ENCODE results near the gene DEDD.
A peak's percentile ranks its signal among the peaks of the same experiment; 100 is the strongest.

The DEDD gene
- 13.0 to 30.9 (median 23.5) reads per million in 18 experiments for total RNA-seq

DNA sequence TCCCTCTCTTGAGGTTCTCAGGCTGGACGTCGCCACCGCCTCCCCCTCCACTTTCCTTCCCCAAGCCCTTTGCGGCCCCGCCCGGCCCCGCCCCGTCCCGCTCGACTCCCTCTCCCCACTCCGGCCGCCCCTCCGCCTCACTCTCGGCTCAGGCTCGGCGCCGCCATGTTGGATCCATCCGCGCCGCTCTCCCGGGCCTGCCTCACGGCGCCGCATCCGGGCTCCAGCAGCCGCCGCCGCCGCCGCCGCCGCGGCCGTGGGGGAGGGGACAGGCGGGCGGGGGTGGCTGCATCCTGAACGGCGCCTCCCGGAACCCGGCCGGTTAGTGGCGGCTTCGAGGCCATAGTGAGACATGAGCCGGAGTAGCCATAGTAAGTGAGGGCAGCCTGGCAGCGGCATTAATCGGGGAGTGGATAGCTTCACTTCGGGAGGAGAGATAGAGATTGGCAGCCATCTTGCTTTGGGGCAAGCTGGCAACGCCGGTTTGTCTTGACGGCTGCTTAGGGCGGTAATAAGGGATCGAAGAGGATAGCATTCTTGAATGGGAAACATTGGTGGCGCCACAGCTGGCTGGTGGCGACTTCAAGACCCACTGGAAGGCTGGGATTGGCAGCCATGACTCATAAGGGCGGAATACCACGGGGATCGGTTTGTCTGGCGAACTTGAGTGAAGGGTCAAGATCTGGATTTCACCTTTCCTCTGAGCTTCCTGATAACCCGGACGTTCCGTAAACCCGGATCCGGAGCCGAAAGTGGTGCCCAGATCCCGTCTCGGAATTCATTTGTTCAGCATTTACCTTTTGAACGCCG is at the start of gene DEDD:
Gene DEDD (minus strand): TSS at position 258 of the 810 bp plus-strand sequence. CDS start 8,205 bp downstream, outside the sequence.
- DNase-seq = peak; percentile 96

DNA sequence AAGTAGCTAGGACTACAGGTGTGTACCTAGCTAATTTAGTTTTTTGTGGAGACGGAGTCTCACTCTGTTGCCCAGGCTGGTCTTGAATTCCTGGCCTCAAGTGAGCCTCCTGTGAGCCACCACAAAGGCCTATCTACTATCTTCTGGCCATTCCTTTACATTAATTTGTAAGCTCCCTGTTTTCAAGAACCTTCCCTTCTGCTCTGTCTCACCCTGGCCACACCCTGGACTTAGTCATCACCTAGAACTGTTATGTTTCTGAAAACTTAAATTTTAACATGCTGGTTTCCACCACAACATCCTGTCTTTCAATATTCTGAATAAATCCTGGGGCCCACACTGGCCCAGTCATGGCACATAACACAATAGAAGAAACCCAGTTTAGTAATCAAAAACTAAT is 49.7 kb upstream of the DEDD start:
- peak; percentile 37 to 66 for DNase-seq

DNA sequence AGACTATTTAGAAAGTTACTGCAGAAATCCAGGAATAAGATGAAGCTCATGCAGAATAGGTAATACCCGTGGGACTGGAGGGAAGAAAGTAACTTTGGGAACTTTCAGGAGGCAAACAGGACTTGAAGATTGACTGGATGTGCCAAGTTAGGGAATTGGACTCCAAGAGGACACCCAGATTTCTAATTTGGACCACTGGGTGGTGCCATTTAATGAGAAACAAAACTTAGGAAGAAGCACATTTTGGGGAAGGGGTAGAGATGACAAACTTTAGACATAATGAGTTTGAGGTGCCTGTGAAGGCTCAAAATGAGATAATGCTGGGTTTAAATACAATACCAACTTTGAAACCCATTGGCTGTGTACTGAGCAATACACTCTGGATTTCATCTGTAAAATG is 48.2 kb upstream of the DEDD start:
- peak; percentile 45 to 46 for DNase-seq

GRCh38 chr1:161179698-161180097 is 47.2 kb upstream of the DEDD start:
- no peak for DNase-seq

DNA sequence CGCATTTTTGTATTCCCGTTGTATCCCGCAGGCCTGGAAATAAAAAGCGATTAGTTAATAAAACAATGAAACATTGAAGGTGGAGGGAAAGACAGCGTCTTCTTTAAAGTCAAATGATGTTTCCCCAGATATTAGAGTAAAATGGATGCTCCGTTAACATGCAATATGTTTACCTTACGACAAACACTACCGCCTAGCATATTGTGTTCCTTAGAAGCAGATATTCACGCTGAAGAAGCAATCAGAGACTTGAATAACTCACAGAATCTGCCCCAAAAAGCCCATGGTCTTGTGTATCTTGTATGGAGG is 45.4 kb upstream of the DEDD start:
- no peak for DNase-seq

- peak; percentile 83 to 89 for DNase-seq
Observed at GRCh38 chr1:161177112-161177935, 44.9 kb upstream of the DEDD start, which contains the start of gene B4GALT3. B4GALT3 (minus strand) TSS chr1:161177507; CDS start chr1:161176060, 1,447 bp downstream.

DNA sequence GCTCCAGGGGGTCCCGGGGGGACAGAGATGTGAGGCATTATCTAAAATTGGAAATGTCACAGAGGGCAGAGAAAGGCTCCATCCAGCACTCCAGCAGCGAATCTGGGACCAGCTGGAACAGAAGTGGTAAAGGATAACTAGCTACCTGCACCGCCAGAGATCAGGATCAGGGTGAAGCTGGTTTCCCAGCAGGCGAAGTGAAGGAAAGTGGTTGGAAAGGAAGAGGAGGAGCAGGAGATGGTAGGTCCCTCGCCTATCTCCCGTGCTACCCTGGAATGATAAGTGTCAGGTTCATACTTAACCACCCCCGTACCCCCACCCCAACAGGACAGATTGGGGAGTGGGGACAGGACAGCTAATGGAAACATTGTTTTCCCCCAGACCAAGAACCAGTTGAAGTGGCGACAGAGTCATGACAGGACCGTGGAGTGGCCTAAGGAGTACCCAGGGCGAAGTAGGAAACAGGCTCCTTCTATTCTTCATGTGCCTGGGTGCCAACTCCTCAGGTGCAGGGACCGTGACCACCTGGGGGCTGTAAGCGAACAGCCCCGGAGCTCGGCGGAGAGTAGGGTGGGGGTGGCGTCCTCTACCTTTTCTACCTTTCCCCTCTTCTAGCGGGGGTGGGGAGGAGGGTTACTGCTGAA is 44.1 kb upstream of the DEDD start:
- no peak for DNase-seq

- no peak for DNase-seq
Observed at GRCh38 chr1:161175771-161176453, 43.4 kb upstream of the DEDD start.

- DNase-seq = no peak
Observed at GRCh38 chr1:161174911-161175310, 42.4 kb upstream of the DEDD start.

GRCh38 chr1:161173711-161174110 is 41.2 kb upstream of the DEDD start:
- DNase-seq = no peak

GRCh38 chr1:161172776-161173376 is 40.4 kb upstream of the DEDD start:
- DNase-seq = no peak

GRCh38 chr1:161172349-161172748 is 39.9 kb upstream of the DEDD start:
- no peak for DNase-seq

DNA sequence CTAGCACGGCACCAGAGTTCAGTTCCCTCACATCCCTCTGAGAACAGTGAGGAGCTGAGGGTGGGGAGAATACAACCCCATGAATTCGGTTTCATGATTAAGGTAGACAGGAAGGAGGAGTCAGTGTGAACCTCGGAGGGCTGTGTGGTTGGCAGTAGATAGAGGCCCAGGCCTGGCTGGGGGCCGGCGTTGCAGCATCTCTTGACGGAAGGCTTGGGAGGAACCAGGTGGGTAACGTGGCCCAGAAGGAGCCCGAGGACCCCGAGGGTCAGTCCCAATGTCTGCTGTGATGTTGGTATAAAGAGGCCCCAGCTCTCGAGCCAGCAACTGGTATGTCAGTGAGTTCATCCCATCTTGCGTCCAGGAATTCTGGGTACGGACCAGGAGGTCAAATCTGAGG is 39.2 kb upstream of the DEDD start:
- DNase-seq = no peak

GRCh38 chr1:161171191-161171590 is 38.7 kb upstream of the DEDD start:
- no peak for DNase-seq

- DNase-seq = no peak
Observed at GRCh38 chr1:161168906-161169305, 36.4 kb upstream of the DEDD start.

DNA sequence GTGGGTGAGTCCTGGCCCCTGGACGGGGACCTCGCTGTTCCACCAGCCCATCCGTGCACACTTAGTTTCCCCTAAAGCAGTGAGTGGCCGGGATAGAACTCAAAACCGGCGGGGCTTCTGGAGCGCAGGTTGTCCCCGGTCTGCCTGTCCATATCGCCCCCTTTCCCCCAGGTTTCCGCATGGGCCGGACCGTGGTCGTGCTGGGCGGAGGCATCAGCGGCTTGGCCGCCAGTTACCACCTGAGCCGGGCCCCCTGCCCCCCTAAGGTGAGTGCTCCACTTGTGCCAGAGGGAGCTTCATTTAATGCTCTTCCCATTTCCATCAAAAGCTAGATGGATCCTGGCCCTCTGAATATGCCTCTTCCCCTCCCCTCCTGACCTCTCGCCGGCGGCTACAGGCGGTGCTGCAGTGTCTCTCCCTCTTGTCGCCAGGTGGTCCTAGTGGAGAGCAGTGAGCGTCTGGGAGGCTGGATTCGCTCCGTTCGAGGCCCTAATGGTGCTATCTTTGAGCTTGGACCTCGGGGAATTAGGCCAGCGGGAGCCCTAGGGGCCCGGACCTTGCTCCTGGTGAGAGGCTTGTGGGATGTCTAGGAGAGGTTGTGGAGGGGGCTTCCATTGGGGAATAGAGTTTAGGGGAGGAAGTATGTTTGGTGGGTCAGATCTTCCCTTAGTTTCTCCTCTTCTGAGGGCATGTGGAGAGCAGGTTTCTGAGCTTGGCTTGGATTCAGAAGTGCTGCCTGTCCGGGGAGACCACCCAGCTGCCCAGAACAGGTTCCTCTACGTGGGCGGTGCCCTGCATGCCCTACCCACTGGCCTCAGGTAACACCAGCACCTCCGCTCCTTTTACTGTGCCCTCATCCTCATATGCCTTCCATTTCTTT is 34.4 kb upstream of the DEDD start:
- DNase-seq = no peak

- DNase-seq = peak; percentile 97
Observed at GRCh38 chr1:161165742-161166668, 33.5 kb upstream of the DEDD start, which contains the start of gene PPOX. PPOX (plus strand) TSS chr1:161166426; CDS start chr1:161166848, 422 bp downstream.

GRCh38 chr1:161164901-161165610 is 32.6 kb upstream of the DEDD start:
- DNase-seq = no peak

DNA sequence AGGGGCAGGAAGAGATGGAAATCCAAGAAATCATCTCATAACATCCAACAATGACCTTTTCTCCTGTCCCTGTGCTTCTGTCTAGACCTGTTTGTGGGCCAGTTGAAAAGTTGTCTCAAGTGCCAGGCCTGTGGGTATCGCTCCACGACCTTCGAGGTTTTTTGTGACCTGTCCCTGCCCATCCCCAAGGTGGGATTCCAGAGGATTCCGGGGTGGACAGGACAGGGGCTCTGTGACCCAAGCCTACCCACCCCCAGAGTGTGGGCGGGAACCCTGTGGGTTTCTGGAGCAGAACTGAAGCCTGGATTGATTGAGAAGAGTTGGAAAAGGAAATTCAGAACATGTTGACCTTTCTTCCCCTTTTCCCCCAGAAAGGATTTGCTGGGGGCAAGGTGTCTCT is 31.3 kb upstream of the DEDD start:
- no peak for DNase-seq
